Measurements from ENCODE around the gene IFT27. TPM values are rescaled to one million over a fixed set of nuclear protein-coding genes. Genes with fewer than 3 reads are reported as not detected.

Gene IFT27
- polyA plus RNA-seq, 1 donor (not counting 4 experiments of a cell fraction or from before 2014, with no cell fraction given) = 18.5 TPM

GRCh38 chr22:36767035-36767775 is 8.7 kb downstream of the IFT27 start:
- no peak overlapping the region for H3K4me3 ChIP-seq (ENCODE audit: control insufficient read depth in 2 of 3, extremely low read depth in 1 of 3, insufficient read depth in 2 of 3, low read depth in 1 of 3, low read length in 3 of 3)
- dilution Hi-C loops (cut with MboI; ENCODE audit: extremely low pct_ligation_motif_present, low sequenced_read_pairs) = no loop called here
- H2AFZ ChIP-seq (ENCODE audit: control insufficient read depth, low read length) = no peak overlapping the region
- H3K9me1 ChIP-seq (ENCODE audit: control insufficient read depth, extremely low read depth, insufficient read depth, low read length) = peaks cover 2% of the 10 kb centered on the region
- H3K9ac ChIP-seq (ENCODE audit: control insufficient read depth, extremely low read depth, insufficient read depth, low read length) = no peak overlapping the region
- no peak overlapping the region for H3K27ac ChIP-seq (ENCODE audit: control insufficient read depth, insufficient read depth, low read length)
- DNase-seq (ENCODE audit: low read depth, low spot score) = no peak
- no peak overlapping the region for H3K4me2 ChIP-seq (ENCODE audit: control insufficient read depth, extremely low read depth, insufficient read depth, low read depth, low read length)
- TF ChIP-seq, protein P1, sequence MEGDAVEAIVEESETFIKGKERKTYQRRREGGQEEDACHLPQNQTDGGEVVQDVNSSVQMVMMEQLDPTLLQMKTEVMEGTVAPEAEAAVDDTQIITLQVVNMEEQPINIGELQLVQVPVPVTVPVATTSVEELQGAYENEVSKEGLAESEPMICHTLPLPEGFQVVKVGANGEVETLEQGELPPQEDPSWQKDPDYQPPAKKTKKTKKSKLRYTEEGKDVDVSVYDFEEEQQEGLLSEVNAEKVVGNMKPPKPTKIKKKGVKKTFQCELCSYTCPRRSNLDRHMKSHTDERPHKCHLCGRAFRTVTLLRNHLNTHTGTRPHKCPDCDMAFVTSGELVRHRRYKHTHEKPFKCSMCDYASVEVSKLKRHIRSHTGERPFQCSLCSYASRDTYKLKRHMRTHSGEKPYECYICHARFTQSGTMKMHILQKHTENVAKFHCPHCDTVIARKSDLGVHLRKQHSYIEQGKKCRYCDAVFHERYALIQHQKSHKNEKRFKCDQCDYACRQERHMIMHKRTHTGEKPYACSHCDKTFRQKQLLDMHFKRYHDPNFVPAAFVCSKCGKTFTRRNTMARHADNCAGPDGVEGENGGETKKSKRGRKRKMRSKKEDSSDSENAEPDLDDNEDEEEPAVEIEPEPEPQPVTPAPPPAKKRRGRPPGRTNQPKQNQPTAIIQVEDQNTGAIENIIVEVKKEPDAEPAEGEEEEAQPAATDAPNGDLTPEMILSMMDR (optimal IDR thresholded peaks at IDR 0.05 in 1 of 3, IDR thresholded peaks at IDR 0.05 in 1 of 3, conservative IDR thresholded peaks at IDR 0.05 in 1 of 3; ENCODE audit: extremely low read depth in 1 of 3, insufficient read depth in 2 of 3, low read length in 3 of 3) = no peak
- TF ChIP-seq EZH2 (IDR thresholded peaks at IDR 0.05; ENCODE audit: low read length) = no peak
- H4K20me1 ChIP-seq (ENCODE audit: control insufficient read depth, extremely low read depth, insufficient read depth, low read length) = no peaks in the 10 kb centered on the region
- H3K9me3 ChIP-seq (ENCODE audit: control insufficient read depth, low read depth, low read length) = no peaks in the 10 kb centered on the region
- H3K27me3 ChIP-seq (ENCODE audit: control insufficient read depth, extremely low read depth, insufficient read depth, low read length) = no peaks in the 10 kb centered on the region
- peaks cover 17% of the 10 kb centered on the region for H3K4me1 ChIP-seq (ENCODE audit: control insufficient read depth, extremely low read depth, insufficient read depth, low read length)
- peaks cover 0 to 1% of the 10 kb centered on the region in 2 experiments for H3K36me3 ChIP-seq (ENCODE audit: control insufficient read depth in 2 of 2, extremely low read depth in 1 of 2, insufficient read depth in 2 of 2, low read length in 2 of 2)
- no peaks in the 10 kb centered on the region for H3K79me2 ChIP-seq (ENCODE audit: control insufficient read depth, insufficient read depth, low read length)
- no peak for FAIRE-seq

DNA sequence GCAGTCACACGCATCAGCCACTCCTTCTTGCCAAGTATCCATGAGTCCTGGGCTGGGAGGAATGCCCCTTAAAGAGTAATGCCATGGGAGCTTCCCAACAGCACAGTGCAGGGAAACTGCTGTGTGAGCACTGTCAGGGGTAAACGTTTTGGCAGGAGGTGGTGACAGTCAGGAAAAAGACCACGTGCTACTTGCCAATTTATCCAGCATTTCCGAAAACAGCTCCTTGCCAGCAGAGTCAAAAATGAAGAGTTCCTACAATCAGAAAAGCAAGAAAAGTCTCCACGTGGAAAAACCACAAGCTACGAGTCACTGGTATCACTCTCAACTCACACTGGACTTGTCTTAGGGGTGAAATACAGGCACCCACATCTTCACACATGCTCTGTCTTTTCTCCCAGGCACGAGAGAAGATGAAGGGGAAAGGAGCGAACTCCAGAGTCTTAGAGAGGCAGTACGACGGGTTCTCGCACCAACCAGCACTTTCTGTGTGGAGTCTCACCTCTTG is 9.9 kb downstream of the IFT27 start:
- Histone ChIP-seq H4K20me1 (ENCODE audit: control insufficient read depth, extremely low read depth, insufficient read depth, low read length) (no peaks in the 10 kb centered on the region), H3K4me2 (ENCODE audit: control insufficient read depth, extremely low read depth, insufficient read depth, low read depth, low read length) (no peak overlapping the region), H3K4me1 (ENCODE audit: control insufficient read depth, extremely low read depth, insufficient read depth, low read length) (peaks cover 17% of the 10 kb centered on the region), H3K4me3 (ENCODE audit: control insufficient read depth in 2 of 3, extremely low read depth in 1 of 3, insufficient read depth in 2 of 3, low read depth in 1 of 3, low read length in 3 of 3) (no peak overlapping the region), H3K27ac (ENCODE audit: control insufficient read depth, insufficient read depth, low read length) (no peak overlapping the region), H3K9ac (ENCODE audit: control insufficient read depth, extremely low read depth, insufficient read depth, low read length) (no peak overlapping the region), H3K79me2 (ENCODE audit: control insufficient read depth, insufficient read depth, low read length) (no peaks in the 10 kb centered on the region), H2AFZ (ENCODE audit: control insufficient read depth, low read length) (no peak overlapping the region), H3K36me3 (ENCODE audit: control insufficient read depth in 2 of 2, extremely low read depth in 1 of 2, insufficient read depth in 2 of 2, low read length in 2 of 2) (peaks cover 0 to 1% of the 10 kb centered on the region in 2 experiments), H3K27me3 (ENCODE audit: control insufficient read depth, extremely low read depth, insufficient read depth, low read length) (no peaks in the 10 kb centered on the region), H3K9me1 (ENCODE audit: control insufficient read depth, extremely low read depth, insufficient read depth, low read length) (peaks cover 2% of the 10 kb centered on the region), H3K9me3 (ENCODE audit: control insufficient read depth, low read depth, low read length) (no peaks in the 10 kb centered on the region)
- DNase-seq (ENCODE audit: low read depth, low spot score) (no peak), FAIRE-seq (peak; percentile 77)
- dilution Hi-C loops (cut with MboI; ENCODE audit: extremely low pct_ligation_motif_present, low sequenced_read_pairs) = no loop called here
- TF ChIP-seq, protein P1 (optimal IDR thresholded peaks at IDR 0.05 in 1 of 3, IDR thresholded peaks at IDR 0.05 in 1 of 3, conservative IDR thresholded peaks at IDR 0.05 in 1 of 3; ENCODE audit: extremely low read depth in 1 of 3, insufficient read depth in 2 of 3, low read length in 3 of 3) = no peak
- no peak for TF ChIP-seq EZH2 (IDR thresholded peaks at IDR 0.05; ENCODE audit: low read length)
